ENCODE results near the gene AKR1E2.

AKR1E2 gene

GRCh38 chr10:4806534-4806933 lies 19.5 kb upstream of the AKR1E2 start:
- DNase-seq (ENCODE audit: low spot score) (no peak), ATAC-seq (ENCODE audit: low read depth) (no peak)
- peak overlapping the region; percentile 94 for H3K27ac ChIP-seq (ENCODE audit: poor library complexity, severe bottlenecking)
- no peak overlapping the region for H3K4me3 ChIP-seq (ENCODE audit: severe bottlenecking)
- H3K9me3 ChIP-seq (ENCODE audit: severe bottlenecking), result no peaks in the 10 kb centered on the region
- H3K36me3 ChIP-seq (ENCODE audit: low read depth), result no peaks in the 10 kb centered on the region
- no peak for TF ChIP-seq CTCF (IDR thresholded peaks at IDR 0.05; ENCODE audit: poor library complexity, severe bottlenecking)
- H3K4me1 ChIP-seq (ENCODE audit: insufficient read depth, poor library complexity, severe bottlenecking), result peaks cover 24% of the 10 kb centered on the region
- H3K27me3 ChIP-seq (ENCODE audit: insufficient read depth, poor library complexity, severe bottlenecking), result no peaks in the 10 kb centered on the region

GRCh38 chr10:4807761-4808507 lies 18.1 kb upstream of the AKR1E2 start:
- no peaks in the 10 kb centered on the region for H3K27me3 ChIP-seq (ENCODE audit: insufficient read depth, poor library complexity, severe bottlenecking)
- peak overlapping the region; percentile 94 for H3K27ac ChIP-seq (ENCODE audit: poor library complexity, severe bottlenecking)
- H3K9me3 ChIP-seq (ENCODE audit: severe bottlenecking), result no peaks in the 10 kb centered on the region
- TF ChIP-seq CTCF (IDR thresholded peaks at IDR 0.05; ENCODE audit: poor library complexity, severe bottlenecking), result no peak
- peaks cover 18% of the 10 kb centered on the region for H3K4me1 ChIP-seq (ENCODE audit: insufficient read depth, poor library complexity, severe bottlenecking)
- H3K4me3 ChIP-seq (ENCODE audit: severe bottlenecking), result no peak overlapping the region
- ATAC-seq (ENCODE audit: low read depth) (peak; percentile 82), DNase-seq (ENCODE audit: low spot score) (no peak)
- no peaks in the 10 kb centered on the region for H3K36me3 ChIP-seq (ENCODE audit: low read depth)

GRCh38 chr10:4809156-4809555 lies 16.9 kb upstream of the AKR1E2 start:
- DNase-seq (ENCODE audit: low spot score) (no peak), ATAC-seq (ENCODE audit: low read depth) (no peak)
- H3K27ac ChIP-seq (ENCODE audit: poor library complexity, severe bottlenecking), result peak overlapping the region; percentile 94
- no peak overlapping the region for H3K4me3 ChIP-seq (ENCODE audit: severe bottlenecking)
- no peak for TF ChIP-seq CTCF (IDR thresholded peaks at IDR 0.05; ENCODE audit: poor library complexity, severe bottlenecking)
- H3K27me3 ChIP-seq (ENCODE audit: insufficient read depth, poor library complexity, severe bottlenecking), result no peaks in the 10 kb centered on the region
- peaks cover 16% of the 10 kb centered on the region for H3K4me1 ChIP-seq (ENCODE audit: insufficient read depth, poor library complexity, severe bottlenecking)
- H3K9me3 ChIP-seq (ENCODE audit: severe bottlenecking), result no peaks in the 10 kb centered on the region
- no peaks in the 10 kb centered on the region for H3K36me3 ChIP-seq (ENCODE audit: low read depth)

- Histone ChIP-seq H3K4me3 (ENCODE audit: severe bottlenecking) (no peak overlapping the region), H3K27ac (ENCODE audit: poor library complexity, severe bottlenecking) (peak overlapping the region; percentile 94), H3K4me1 (ENCODE audit: insufficient read depth, poor library complexity, severe bottlenecking) (peaks cover 24% of the 10 kb centered on the region), H3K9me3 (ENCODE audit: severe bottlenecking) (no peaks in the 10 kb centered on the region), H3K36me3 (ENCODE audit: low read depth) (no peaks in the 10 kb centered on the region), H3K27me3 (ENCODE audit: insufficient read depth, poor library complexity, severe bottlenecking) (no peaks in the 10 kb centered on the region)
- no peak for TF ChIP-seq CTCF (IDR thresholded peaks at IDR 0.05; ENCODE audit: poor library complexity, severe bottlenecking)
- ATAC-seq (ENCODE audit: low read depth) (no peak), DNase-seq (ENCODE audit: low spot score) (no peak)
These were observed 15.9 kb upstream of the AKR1E2 start for GRCh38 chr10:4810092-4810491.

GRCh38 chr10:4812046-4812445 lies 14.0 kb upstream of the AKR1E2 start:
- peaks cover 25% of the 10 kb centered on the region for H3K4me1 ChIP-seq (ENCODE audit: insufficient read depth, poor library complexity, severe bottlenecking)
- H3K36me3 ChIP-seq (ENCODE audit: low read depth), result no peaks in the 10 kb centered on the region
- TF ChIP-seq CTCF (IDR thresholded peaks at IDR 0.05; ENCODE audit: poor library complexity, severe bottlenecking), result no peak
- DNase-seq (ENCODE audit: low spot score) (no peak), ATAC-seq (ENCODE audit: low read depth) (no peak)
- H3K9me3 ChIP-seq (ENCODE audit: severe bottlenecking), result no peaks in the 10 kb centered on the region
- H3K27ac ChIP-seq (ENCODE audit: poor library complexity, severe bottlenecking), result peak overlapping the region; percentile 1
- H3K27me3 ChIP-seq (ENCODE audit: insufficient read depth, poor library complexity, severe bottlenecking), result no peaks in the 10 kb centered on the region
- H3K4me3 ChIP-seq (ENCODE audit: severe bottlenecking), result no peak overlapping the region

Measured in RWPE2 (cell line).